ENCODE data around the gene ZNF142. TPM values are rescaled to one million over a fixed set of nuclear protein-coding genes. Genes with fewer than 3 reads are reported as not detected.

ZNF142 gene
- total RNA-seq, 1 donor from 2014 or later, result 18.6 TPM

DNA sequence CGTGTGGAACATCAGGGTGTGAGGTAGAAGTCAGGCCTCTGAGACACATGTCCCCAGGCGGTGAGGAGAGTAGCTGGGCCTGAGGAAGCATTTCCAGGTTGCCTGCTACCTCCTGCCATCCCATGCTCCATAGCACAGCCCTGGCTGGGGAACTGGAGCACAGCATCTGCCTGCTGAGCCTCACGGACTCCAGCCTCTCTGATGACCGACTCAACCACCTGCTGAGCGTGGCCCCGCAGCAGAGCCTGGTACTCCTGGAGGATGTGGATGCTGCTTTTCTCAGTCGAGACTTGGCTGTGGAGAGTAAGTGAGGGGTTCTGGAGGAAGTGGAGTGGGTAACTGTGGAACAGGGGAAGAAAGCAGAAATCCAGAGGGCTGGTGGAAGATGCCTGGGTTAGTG lies 3.0 kb upstream of the ZNF142 start:
- intact Hi-C loops (cut with DNase I), result loop anchor here (10.0 kb wide), 1 partner anchor 388 kb away; the partner anchor contains the start of genes AAMP and PNKD
- ATAC-seq (no peak), DNase-seq (ENCODE audit: missing footprints) (no peak)

DNA sequence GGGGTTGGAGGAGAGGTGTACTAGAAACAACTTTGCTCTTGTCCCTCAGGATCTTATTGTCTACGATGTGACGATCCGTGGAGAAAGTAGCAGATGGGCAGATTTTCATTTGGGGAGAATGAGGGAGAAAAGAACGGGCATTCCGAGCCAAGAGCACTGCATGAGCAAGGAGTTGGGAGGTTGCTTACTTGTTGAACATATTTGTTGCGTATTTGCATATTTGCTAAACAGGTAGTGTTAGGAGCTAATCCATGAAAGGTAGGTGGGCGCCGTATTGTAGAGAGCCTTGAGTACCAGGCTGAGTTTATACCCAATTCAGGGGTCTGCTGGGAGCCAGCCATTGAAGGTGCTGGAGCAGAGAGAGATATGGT lies 550 bp upstream of the ZNF142 start:
- intact Hi-C loops (cut with DNase I), result loop anchor here (5.0 to 10.0 kb wide), 2 partner anchors 253 to 385 kb away; partner anchors contain the start of genes AAMP and PNKD
- DNase-seq (ENCODE audit: missing footprints) (no peak), ATAC-seq (no peak)

DNA sequence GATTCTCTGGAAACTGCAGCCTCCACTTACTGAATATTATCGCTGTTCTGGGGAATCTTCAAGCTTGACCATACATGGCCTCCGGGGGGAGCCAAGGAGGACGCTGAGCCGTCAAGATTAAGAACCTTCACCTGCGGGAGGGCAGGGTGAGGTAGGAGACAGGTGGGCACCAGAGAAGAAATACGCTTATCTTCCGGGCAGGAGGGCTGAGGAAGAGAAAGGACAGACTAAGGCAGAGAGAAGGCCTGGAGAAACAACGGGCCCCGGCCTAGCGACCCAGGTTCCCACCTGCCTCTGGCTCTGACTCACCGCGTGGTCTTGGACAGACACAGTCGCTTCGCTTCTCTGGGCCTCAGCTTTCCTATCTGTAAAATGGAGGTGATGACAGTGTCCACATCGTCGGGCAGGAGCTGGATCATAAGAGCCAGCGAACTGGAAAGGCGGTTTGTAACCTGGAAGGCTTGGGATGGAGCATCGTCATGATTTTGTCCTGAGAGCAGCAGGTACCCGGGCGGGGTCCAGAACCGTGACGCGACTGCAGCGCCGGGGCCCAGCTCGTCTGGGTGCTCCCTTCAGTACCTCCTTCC lies 659 bp downstream of the ZNF142 start:
- ATAC-seq (no peak), DNase-seq (ENCODE audit: missing footprints) (no peak)
- intact Hi-C loops (cut with DNase I), result loop anchor here (5.0 kb wide), 1 partner anchor 251 kb away; no protein-coding TSS in a partner anchor

DNA sequence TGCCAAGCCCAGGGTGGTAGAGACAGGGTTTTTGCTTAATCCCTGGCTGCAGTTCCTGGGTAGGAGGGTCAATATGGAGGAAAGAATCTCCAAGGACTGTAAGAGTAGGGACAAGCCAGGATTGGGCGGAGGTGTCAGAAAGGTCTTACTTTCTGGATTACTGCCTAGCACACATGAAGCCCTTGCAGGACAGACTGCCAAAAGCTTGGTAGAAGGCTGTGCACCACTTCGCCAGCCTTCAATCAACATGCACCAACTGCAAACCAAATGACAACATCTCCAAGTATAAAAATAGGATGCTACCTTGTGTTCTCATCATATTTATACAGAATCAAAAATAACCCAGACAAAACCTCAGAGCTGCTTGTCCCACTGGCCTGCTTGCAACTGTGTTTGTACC lies 3.7 kb downstream of the ZNF142 start:
- no peak for DNase-seq (ENCODE audit: missing footprints)
- intact Hi-C loops (cut with DNase I), result loop anchor here (5.0 kb wide), 1 partner anchor 248 kb away; no protein-coding TSS in a partner anchor
- peak; percentile 58 for ATAC-seq

DNA sequence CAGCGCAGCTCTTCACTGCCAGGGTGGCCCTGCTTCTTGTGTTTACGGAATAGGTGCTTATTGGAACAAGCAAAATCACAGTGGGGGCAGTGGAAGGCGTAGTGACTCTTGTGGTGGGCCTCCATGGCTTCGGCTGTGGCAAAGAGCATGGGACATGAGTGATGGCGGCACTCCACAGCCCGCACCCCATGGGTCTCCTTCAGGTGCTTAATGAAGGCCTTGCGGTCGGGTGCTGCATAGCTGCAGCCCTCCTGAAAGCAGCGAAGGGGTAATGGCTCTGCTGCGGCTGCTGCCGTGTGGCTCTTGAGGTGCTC lies 10.7 kb downstream of the ZNF142 start:
- intact Hi-C loops (cut with DNase I), result loop anchor here (5.0 kb wide), 1 partner anchor 81 kb away; the partner anchor contains the start of genes CNOT9 and USP37
- ATAC-seq (no peak), DNase-seq (ENCODE audit: missing footprints) (no peak)

DNA sequence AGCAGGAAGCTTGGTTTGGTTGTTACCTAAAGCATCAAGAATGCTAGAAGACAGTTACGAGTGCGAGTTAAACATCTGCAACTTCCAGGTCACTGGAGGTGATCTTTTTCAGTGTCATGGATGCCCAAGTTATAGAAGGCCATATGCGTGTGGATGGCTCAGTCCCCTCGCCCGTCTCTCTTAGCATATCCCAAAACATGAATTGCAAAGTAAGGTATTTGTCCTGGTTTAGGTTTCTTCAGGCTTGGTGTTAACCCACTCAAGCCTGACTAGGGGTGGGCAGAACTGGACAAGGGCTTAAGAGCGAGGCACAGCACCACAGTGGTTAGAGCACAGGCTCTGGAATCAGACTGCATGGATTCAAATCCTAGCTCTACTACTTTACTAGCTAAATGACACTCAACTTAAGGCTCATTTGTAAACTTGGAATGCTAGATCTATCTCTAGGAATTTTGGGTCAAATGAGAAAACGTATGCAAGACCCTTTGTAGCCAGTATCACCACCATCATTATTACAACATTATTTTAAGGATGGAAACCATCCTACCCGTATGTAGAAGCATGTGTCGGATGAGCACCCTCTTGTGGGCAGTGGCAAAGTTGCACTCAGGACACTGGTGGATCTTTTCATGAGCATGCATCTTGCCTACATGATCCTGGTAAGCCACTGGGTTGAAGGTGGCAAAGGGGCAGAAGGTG lies 11.2 kb downstream of the ZNF142 start:
- intact Hi-C loops (cut with DNase I), result loop anchor here (5.0 kb wide), 1 partner anchor 81 kb away; the partner anchor contains the start of genes CNOT9 and USP37
- DNase-seq (ENCODE audit: missing footprints), result no peak
- ATAC-seq, result peak; percentile 53

DNA sequence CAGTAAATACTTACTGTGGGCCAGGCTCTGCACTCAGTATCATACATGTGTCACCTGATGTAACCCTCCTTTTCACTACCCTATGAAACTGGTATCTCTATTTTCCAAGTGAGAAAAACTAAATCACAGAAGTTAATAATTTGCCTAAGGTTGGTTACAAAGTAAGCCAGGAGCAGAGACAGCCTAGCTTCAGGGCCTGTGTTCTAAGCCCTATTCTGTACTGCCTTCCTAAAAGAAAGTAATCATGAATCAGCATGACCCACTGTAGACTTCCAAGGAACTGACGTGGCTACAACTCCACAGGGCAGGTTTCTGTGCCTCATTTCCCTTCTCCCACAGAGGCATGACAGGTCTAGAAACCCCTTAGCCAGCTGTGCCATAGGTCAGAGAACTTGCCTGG lies 14.3 kb downstream of the ZNF142 start:
- DNase-seq (ENCODE audit: missing footprints) (no peak), ATAC-seq (no peak)
- intact Hi-C loops (cut with DNase I), result loop anchor here (5.0 kb wide), 1 partner anchor 78 kb away; the partner anchor contains the start of genes CNOT9 and USP37

DNA sequence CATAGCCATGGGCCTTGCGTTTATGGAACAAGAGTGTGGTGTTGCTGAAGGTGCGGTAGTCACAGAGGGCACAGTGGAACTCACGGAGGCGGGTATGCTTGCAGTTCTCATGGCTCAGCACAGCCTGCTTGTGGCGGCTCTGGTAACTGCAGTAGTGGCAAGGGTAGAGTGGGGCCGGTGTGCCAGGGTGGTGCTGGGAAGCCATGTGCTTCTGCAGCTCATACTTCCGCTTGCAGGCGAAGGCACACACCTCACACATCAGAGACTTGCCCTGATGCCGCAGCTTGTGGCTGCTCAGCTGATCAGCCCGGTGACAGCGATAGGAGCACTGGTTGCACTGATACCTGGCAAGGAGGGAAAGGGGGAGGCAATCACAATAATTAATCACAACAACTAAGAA lies 14.7 kb downstream of the ZNF142 start:
- intact Hi-C loops (cut with DNase I), result loop anchor here (5.0 kb wide), 1 partner anchor 77 kb away; the partner anchor contains the start of genes CNOT9 and USP37

DNA sequence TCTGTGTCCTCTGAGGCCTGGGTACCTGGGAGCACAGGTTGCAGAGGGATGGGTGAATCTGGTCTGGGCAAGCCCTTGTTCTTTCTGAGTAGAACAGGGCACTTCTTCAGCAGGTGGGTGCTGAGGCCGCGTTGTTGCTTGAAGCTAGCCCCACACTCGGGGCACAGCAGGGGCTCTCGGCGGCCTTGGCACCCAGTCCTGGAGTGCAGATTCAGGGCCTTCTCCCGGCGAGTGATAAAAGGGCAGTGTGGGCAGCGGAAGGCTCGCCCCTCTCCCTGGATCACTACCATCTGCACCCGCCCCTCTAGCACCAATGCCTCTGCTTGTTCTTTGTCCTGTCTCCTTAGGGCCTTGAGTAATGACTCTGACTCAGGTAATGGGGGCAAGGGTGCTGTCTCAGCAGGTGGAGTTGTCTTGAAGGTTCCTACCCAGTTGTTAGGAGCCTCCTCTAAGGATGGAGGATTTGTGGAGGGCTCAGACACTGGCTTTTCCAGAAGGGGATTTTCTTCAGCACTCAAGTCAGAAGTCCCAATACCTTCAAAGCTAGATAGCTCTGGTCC lies 15.6 kb downstream of the ZNF142 start:
- intact Hi-C loops (cut with DNase I), result no loop called here
- ATAC-seq (no peak), DNase-seq (ENCODE audit: missing footprints) (no peak)

More for the DNA sequence above, 14.7 kb downstream of the ZNF142 start:
- DNase-seq (ENCODE audit: missing footprints), result no peak
- no peak for ATAC-seq

DNA sequence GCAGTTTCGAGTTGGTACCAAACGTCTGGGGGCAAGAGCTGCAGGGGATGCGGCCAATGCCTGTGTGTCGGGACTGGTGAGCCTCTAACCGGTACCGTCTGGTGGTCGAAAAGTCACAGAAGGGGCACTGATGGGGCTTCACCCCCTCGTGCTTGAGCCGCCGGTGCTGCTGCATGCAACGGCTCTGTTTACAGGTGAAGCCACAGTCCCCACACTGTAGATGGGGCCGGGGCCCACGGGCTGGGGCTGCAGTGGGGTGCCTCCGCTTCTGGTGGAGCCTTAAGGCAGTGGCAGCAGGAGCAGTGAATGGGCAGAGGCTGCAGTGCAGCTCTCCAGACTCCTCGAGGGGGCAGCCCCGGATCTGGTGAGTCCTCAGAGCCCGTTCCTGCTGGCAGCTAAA lies 16.6 kb downstream of the ZNF142 start:
- ATAC-seq (no peak), DNase-seq (ENCODE audit: missing footprints) (no peak)
- intact Hi-C loops (cut with DNase I), result no loop called here

DNA sequence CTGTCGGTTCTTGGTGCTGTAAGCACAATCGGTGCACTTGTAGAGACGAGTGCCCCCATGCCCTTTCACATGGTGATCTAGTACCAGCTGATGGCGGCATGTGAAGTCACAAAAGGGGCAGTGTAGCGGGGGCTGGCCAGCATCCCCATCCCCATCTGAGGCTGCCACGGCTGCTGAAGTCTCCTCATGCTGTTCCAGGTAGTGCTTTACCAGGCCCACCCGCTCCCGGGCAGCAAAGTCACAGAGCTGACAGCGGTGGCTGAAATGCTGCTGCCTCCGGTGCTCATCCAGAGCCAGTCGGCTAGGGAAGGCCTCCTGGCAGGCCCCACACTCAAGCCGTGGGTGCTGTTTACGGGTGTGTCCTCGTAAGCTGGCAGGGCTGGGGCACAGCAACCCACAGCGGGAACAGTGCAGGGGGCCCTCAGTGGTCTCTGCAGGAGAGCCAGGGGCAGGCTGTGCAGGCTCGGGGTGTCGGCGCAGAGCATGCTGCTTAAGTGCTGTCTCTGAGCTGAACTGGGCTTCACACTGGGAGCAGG lies 17.2 kb downstream of the ZNF142 start:
- intact Hi-C loops (cut with DNase I), result no loop called here

DNA sequence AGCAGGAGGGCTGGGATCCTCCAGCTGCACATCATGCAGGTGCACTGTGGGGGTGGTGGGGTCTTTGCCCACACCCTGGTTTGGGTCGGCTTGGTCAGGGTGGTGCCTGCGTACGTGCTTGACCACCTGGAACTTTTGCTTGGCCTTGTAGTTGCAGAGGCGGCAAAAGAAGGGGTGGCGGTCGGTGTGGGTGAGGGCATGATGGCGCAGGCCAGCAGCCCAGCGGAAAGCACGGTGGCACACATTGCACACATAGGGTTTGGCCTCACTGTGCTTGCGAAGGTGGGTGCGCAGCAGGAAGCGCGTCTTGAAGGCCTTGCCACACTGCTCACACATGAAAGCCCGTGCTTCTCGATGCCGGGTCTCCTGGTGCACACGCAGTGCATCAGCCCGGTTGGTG lies 21.1 kb downstream of the ZNF142 start:
- intact Hi-C loops (cut with DNase I), result no loop called here
- no peak for DNase-seq (ENCODE audit: missing footprints)
- ATAC-seq, result no peak

More for the DNA sequence above, 17.2 kb downstream of the ZNF142 start:
- ATAC-seq (no peak), DNase-seq (ENCODE audit: missing footprints) (no peak)

DNA sequence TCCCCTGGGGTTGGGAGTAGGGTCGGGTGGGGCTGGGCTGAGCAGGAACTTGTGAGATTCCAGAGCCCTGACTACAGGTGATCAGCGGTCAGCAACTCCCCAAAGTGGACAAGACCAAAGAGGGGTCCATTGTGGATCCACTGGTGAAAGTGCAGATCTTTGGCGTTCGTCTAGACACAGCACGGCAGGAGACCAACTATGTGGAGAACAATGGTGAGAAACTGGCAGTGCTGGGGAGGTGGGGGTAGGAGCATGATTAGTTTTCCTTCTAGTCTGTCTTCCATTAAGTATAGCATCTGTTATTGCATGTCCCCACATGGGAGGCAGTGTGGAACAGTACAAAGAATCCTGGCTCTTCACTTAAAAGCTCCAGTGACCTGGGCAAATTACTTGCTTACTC lies 23.7 kb downstream of the ZNF142 start:
- intact Hi-C loops (cut with DNase I), result no loop called here
- ATAC-seq, result no peak
- no peak for DNase-seq (ENCODE audit: missing footprints)

DNA sequence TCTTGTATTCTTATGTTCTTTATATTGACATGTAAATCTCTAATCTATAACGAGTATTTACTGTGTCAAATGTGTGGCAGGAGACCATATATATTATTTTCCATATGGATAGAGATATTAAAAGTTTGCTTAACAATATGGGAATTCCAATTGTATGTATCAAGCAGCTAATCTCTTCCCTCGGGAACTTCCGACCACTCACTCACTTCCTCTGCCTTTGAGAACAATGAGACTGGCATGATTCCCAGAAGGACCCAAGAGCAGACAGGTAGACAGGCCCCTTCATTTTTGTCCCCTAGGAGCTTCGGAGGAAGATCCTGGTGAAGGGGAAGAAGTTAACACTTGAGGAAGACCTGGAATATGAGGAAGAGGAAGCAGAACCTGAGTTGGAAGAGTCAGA lies 27.6 kb downstream of the ZNF142 start:
- no peak for DNase-seq (ENCODE audit: missing footprints)
- intact Hi-C loops (cut with DNase I), result no loop called here

DNA sequence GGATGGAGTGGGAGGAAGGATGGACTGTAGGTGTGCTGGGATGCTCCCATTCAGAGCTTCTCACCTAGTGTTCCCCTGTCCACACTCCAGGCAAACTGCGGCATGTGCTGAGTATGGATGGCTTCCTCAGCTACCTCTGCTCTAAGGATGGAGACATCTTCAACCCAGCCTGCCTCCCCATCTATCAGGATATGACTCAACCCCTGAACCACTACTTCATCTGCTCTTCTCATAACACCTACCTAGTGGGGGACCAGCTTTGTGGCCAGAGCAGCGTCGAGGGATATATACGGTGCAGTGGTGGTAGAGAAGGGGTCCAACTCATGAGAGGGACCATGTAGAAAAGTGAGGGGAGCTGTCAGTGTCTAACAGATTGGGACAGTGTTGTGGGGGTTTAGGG lies 31.5 kb downstream of the ZNF142 start:
- intact Hi-C loops (cut with DNase I), result no loop called here
- ATAC-seq, result peak; percentile 16
- no peak for DNase-seq (ENCODE audit: missing footprints)

More for the DNA sequence above, 27.6 kb downstream of the ZNF142 start:
- ATAC-seq, result no peak

DNA sequence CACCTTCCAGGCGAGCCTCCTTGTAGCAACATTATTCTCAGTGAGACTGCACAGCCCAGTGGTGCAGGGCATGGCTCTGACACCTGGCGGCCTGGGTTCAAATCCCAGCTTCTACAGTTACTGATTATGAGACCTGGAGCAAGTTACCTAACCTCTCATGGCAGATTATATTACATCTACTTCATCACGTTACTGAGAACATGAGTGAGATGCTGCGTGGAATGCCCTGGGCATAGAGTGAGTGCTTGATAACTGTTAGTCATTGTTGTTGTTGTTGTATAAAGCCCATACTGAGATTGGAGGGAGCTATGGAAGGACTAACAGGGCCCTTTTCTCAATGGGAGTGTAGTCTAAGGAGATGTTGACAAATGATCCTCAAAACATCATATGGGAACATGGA lies 33.1 kb downstream of the ZNF142 start:
- DNase-seq (ENCODE audit: missing footprints), result no peak
- ATAC-seq, result no peak
- intact Hi-C loops (cut with DNase I), result no loop called here

DNA sequence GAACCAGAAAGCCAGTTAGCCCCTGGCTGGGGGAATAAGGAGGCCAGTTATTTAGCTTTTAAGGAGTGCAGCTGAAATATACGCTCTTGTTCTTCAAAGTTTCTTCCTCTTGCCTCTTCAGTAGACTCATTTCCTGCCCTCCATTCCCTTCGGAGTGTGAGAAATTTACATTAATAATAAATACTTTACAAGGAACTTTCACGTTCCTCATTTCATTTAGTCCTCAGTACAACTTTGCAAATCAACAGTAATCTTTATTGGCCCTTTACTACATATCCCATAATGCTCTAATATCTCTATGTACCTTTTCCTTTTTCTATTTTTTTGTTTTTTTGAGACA lies 36.1 kb downstream of the ZNF142 start:
- DNase-seq (ENCODE audit: missing footprints), result no peak
- intact Hi-C loops (cut with DNase I), result no loop called here
- no peak for ATAC-seq

DNA sequence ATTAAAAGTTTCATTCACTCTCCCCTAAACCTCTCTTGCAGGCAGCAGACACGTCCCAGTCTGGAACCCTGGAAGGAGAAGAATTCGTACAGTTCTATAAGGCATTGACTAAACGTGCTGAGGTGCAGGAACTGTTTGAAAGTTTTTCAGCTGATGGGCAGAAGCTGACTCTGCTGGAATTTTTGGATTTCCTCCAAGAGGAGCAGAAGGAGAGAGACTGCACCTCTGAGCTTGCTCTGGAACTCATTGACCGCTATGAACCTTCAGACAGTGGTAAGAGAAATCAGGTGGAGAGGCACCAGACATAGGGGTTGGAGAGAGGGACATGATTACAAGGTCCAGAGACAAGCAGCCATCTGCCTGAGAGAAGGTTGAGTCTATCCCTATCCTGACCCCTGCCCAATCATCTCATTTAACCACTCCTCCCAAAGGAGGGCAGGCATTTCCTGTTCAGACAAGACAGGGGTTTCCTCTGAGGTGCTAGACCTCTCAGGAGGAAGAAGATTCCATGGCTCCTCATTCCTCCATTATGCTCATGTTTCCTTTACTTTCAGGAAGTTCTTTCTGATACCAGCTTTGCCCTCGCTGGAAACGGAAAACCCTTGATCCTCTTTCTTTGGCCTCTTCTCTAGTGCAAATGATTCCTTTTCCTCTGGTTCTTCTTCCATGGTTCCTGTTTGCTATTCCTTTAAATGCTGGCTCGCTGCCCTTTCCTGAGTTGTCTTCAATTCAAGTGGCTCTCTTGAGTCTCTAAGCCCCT lies 36.6 kb downstream of the ZNF142 start:
- ATAC-seq (peak; percentile 31), DNase-seq (ENCODE audit: missing footprints) (no peak)
- intact Hi-C loops (cut with DNase I), result no loop called here

DNA sequence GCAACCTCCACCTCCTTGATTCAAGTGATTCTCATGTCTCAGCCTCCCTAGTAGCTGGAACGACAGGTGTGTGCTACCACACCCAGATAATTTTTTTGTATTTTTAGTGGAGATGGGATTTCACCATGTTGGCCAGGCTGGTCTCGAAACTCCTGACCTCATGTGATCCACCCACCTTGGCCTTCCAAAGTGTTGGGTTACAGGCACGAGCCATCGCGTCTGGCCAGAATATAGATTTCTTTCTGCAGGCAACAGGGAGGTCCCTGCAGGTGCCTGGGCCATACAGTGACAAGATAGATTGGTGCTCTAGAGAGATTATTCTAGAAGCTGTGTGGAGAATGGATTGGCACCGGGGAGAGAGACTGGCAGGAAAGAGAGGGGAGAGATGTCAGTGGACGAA lies 38.4 kb downstream of the ZNF142 start:
- ATAC-seq, result no peak
- intact Hi-C loops (cut with DNase I), result no loop called here
- DNase-seq (ENCODE audit: missing footprints), result no peak

Measured in Right ventricle myocardium inferior (tissue), 1 donor.